Gastroesophageal sphincter (tissue), 3 donors: Measurements from ENCODE around the gene ABHD14A.

ENCODE experiments used
- CTCF ChIP-seq, 4 experiments: fragments of 200-600 bp in 2 of 4; fragments of 450-650 bp in 2 of 4; sonication (generic) in 1 of 4; IDR thresholded peaks; one replicate each; pipeline ENCODE4 v1.5.1; 2017 to 2019; ENCODE audit warnings: antibody characterized with exemption in 4 of 4, mild to moderate bottlenecking in 2 of 4, moderate library complexity in 2 of 4
- POLR2A ChIP-seq, 2 donors: fragments of 450-650 bp; IDR thresholded peaks; one replicate each; pipeline ENCODE4 v1.6.1; 2017; ENCODE audit warnings: antibody characterized with exemption in 2 of 2, mild to moderate bottlenecking in 2 of 2, moderate library complexity in 1 of 2

- no peak for TF ChIP-seq POLR2A (IDR thresholded peaks at IDR 0.05)
- TF ChIP-seq CTCF (IDR thresholded peaks at IDR 0.05): no peak
Measured at GRCh38 chr3:51984269-51984647, 9.4 kb downstream of the ABHD14A start.
